GM21515 (cell line): Measurements from ENCODE around the gene EFNA2.

Experiments
- ATAC-seq: cut with Tn5 transposase; IDR thresholded peaks from one replicate; pipeline ENCODE4 v1.9.1; 2021; ENCODE audit not compliant: unreplicated experiment

EFNA2 gene

DNA sequence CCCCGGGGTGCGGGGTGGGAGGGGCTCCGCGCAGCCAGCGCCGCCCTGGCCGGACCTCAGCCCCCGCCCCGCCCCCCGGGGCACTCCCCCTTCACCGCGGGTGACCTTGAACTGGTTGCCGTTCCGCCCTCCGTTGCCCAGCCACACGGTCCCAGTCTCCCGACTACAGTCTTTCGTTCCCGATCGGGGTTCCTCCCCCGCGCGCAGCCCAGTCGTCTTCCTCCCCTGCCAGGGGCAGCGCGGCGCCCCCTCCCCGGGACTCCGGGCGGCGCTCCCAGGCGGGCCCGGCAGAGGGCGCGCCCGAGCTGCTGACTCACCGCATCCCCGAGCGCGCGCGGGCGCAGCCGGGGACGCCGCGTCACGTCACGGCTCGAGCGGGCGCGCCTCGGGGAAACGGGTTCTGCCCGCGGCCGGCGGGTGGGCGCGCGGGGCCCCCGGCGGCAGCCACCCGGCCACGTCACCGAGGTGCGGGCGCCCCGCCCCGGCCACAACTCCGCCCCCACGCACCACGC is 36.8 kb upstream of the EFNA2 start:
- peak; percentile 27 for ATAC-seq

DNA sequence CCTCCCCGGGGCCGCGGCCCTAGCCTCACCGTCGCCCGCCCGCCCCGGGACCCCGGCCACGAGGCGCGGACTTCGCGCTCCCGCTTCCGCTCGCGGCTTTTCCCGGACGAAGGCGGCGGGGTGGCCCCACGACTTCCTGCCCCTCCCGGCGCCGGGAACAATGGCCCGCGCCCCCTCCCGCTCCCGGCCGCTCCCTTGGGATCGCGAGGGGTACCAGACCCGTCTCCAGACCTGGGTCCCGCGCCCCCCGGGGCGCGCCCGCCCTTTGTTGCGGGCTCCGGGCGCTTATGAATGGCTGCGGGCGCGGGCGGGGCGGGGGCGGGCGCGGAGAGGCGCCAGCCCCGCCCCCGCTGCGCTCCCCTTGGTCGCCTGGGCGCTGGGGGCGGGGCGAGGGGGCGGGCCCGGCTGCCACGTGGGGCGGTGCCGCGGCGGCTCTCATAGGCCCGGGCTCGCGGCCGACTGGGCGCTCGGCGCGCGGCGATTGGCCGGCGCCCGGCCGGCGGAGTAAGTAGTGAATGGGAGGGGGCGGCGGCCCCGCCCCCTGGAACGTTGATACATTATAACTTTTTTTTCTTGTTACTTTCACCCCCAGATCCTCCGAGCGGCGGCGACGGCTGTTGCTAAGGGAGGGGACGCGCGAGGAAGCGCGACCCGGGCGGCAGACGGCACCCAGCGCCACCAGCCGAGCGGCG is 36.2 kb upstream of the EFNA2 start:
- ATAC-seq: peak; percentile 40

DNA sequence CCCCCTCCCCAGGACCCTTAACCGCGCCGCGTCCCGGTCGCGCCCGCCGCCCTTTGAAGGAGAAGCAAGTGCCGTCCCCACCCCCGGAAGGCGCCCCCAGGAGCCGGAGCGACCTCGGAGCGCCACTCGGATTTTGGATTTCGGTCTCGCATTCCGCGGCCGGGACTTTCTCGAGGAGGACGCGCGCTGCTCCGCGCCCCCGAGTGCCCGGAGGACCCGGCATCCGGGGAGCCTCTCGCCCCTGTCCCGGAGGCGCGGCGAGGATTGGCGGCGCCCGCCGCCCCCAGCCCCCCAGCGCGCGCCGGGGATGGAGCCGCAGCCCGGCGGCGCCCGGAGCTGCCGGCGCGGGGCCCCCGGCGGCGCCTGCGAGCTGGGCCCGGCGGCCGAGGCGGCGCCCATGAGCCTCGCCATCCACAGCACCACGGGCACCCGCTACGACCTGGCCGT is 35.7 kb upstream of the EFNA2 start:
- ATAC-seq: no peak

DNA sequence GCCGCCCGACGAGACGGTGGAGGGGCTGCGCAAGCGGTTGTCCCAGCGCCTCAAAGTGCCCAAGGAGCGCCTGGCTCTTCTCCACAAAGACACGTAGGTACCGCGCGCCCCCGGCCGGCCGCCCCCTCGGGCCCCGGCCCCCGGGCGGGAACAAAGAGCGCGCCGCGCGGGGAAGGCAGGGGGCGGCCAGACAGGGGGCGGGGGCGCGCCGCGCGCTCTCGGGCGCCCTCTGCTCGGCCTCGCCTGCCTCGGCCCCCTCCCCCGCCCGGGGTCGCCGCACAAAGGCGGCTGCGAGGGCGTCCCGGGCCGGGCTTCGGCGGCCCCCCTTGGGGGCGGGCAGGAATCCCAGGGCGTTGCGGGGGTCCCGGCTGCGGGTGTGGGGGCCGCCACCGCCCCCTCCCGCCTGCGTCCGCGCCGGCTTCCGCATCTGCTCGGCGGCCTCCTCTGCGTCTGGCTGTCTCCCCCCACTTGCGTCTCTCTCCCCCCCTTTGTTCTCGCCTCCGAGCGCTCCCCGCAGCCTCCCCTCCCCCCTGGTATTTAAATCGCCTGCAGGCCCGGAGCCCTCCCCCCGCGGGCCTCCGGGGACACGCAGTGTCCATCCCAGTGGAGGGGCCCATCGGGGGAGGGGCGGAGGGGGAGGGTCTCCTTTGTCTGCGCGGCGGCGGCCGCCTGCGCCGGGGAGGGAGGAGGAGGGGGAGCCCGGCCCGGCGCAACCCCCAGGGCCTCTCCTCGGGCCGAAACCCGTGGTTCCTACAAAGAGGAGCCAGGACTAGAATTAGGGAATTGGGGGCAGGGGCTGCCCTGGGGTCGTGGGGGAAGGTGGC is 35.0 kb upstream of the EFNA2 start:
- no peak for ATAC-seq

DNA sequence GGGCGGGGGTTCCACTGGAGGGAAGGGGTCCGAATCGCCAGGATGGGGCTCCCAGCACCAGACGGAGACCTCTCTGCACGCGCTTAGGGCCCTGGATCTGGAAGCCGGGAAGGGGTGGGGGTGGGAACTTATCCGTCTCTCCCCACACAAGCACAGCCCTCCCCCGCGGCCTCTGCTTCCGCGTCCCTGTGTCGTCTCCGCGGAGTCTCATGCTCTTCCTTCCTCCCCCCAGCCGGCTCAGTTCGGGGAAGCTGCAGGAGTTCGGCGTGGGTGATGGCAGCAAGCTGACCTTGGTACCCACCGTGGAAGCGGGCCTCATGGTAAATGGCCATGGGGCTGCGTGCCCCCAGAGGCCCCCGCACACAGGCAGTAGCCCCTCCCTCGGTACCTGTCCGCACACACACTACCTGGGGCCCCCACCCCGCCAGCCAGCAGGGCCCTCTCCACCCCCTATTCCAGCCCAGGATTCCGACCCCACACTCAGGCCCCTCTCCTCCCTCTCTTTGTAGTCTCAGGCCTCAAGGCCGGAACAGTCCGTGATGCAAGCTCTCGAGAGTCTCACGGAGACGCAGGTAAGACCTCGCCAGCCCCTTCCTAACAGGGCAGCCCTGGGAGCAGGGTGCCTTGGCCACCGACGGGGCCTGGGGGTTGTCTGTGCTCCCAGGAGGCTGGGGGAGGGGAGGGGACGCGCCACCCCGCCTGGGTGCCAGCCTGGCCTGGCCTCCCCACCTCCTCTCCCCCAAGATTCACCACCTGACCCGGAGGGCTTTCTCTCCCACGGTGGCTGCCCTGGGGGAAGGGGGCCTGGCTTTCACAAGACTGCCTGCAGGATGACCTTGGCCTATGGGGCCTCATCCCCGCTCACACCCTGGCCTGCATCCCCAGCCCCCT is 34.1 kb upstream of the EFNA2 start:
- no peak for ATAC-seq

DNA sequence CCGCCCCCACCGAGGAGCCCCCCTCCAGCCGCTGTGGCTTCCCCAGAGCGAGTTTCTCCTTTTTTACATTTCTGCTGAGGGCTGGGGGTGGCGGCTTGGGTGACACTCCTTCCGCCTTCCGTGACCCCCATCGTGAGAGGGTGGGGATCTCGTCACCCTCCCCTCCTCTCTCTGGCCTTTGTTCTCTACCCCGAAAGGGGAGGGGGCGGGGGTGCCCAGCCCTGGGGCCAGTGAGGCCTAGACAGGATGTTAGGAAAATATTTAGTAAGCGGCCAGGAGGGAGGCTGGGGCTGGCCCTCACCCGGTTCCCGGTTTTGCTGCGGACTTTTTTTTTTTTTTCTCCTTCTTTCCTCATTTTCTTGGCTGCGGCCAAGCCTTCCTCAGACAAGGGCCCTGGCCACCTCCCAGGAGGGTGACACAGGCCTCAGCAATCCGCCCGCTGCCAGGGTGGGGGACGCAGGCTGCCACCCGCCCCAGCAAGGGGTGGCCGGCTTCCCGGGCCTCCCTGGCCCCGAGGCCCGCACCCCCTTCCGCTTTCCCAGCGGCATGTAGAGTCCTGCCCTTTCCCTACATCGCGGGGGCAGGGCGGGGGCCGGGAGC is 33.4 kb upstream of the EFNA2 start:
- no peak for ATAC-seq

DNA sequence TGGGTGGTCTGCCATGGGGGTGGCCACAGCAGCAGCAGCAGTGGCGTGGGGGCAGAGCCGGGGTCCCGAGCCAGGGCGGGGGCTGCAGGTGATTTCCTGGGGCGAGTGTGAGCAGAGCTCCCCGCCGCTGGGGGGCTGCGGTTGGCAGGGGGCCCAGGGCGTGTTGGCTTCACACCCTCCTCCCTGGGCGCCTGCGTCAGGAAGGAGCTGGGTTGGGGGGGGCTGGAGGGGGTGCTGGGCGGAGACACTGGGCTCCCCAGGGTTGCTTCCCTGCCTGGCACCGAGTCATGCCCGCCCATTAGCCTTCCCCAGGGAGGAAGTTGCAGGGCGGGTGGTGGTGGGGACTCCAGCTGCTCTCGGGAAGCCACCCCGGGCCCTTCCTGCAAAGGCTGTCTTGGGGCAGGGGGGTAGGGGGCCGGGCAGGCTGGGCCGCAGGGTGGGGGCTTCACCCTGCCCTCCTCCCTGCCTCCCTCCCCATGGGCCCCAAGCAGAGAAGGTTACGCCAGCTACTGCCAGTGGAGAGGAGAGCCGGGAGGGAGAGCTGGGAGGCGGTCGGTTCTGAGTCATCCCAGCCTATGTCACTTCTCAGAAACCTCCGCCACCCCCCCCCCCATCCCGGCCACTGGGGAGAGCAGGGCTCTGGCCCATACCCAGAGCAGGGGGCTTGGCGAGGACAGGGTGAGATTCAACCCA is 32.7 kb upstream of the EFNA2 start:
- ATAC-seq: no peak

DNA sequence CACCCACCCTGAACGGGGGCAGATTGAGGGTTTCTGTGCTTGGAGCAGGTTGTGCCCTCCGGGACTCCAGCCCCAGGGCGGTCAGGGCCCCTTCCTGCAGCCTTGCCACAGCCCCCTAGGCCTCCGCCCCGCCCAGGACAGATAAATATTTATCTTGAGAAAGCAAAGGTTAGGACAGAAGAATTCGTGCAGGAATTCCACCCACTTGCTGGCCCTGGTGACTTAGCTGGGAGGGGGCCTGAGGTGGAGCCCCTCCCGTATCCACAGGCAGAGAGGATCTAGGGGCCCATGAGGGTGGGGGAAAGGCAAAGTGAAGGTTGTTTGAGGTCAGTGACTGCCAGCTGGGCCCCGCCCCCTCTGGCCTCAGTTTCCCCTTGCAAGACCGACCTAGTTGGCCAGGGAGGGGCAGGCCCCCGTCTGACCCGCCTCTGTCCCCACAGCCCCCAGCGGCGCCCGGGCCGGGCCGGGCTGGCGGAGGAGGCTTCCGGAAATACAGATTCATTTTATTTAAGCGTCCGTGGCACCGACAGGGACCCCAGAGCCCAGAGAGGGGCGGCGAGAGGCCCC is 32.1 kb upstream of the EFNA2 start:
- ATAC-seq: no peak

DNA sequence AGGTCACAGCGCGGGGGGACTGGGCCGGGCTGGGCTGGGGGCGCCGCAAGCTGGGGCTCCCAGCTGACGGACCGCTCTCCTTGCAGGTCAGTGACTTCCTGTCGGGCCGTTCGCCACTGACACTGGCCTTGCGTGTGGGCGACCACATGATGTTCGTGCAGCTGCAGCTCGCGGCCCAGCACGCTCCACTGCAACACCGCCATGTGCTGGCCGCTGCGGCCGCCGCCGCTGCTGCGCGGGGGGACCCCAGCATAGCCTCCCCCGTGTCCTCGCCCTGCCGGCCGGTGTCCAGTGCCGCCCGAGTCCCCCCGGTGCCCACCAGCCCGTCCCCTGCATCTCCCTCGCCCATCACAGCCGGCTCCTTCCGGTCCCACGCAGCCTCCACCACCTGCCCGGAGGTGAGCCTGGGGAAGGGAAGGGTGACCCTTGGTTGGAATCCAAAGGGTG is 31.6 kb upstream of the EFNA2 start:
- no peak for ATAC-seq

DNA sequence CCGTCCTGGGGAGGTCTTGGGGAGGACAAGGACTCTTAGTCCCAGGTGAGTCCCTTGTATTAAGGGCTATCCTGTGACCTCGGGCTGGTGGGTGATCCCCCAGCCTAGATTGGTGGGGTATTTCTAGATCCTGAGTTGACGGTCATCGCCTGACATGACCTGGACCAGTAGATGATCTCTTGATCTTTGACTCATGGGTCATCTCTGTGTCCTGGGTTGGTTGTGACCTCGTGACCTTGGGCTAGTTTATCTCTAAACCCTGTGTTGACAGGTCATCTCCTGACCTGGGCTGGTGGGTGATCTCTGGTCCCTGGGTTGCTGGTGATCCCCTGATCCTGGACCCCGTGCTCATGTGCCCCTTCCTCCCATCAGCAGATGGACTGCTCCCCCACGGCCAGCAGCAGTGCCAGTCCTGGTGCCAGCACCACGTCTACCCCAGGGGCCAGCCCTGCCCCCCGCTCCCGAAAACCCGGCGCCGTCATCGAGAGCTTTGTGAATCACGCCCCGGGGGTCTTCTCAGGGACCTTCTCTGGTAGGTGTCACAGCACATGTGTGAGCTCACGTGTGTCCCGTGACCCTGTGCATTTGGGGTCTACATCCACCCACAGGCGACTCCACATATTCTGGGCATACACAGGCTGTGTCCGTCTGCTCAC is 31.0 kb upstream of the EFNA2 start:
- no peak for ATAC-seq

DNA sequence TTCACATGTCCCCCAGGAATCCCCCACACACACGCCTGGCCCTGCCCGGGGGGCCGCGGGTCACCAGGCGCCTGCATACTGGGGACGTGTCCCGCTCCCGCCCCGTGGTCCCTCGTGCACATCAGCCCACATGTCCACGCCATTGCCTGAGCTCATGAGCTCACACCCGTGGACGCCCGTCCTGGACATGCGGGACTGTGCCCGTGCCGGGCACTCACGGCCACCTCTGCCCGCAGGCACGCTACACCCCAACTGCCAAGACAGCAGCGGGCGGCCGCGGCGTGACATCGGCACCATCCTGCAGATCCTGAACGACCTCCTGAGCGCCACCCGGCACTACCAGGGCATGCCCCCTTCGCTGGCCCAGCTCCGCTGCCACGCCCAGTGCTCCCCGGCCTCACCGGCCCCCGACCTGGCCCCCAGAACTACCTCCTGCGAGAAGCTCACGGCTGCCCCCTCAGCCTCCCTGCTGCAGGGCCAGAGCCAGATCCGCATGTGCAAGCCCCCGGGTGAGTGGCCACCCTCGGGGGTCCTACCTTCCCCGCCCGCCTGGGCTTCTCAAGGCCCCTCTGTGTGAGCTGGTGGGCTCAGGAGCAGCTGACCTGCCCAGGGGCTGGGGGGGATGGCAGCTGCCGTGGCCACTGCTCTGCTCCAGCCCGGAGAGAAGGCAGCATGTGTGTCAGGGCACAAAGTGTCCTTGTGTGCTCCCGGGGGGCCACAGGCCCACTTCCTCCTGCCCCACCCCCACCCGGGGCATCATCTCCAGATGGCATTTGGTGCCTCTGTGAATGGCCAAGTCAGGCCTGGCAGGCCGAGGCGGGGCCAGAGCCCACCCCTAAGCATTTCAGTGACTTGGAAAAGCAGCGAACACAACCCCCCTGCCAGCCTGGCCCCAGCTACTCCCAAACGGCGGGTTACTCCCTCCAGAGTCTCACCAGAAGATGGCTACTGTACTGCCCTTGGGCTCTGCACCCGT is 30.2 kb upstream of the EFNA2 start:
- no peak for ATAC-seq

DNA sequence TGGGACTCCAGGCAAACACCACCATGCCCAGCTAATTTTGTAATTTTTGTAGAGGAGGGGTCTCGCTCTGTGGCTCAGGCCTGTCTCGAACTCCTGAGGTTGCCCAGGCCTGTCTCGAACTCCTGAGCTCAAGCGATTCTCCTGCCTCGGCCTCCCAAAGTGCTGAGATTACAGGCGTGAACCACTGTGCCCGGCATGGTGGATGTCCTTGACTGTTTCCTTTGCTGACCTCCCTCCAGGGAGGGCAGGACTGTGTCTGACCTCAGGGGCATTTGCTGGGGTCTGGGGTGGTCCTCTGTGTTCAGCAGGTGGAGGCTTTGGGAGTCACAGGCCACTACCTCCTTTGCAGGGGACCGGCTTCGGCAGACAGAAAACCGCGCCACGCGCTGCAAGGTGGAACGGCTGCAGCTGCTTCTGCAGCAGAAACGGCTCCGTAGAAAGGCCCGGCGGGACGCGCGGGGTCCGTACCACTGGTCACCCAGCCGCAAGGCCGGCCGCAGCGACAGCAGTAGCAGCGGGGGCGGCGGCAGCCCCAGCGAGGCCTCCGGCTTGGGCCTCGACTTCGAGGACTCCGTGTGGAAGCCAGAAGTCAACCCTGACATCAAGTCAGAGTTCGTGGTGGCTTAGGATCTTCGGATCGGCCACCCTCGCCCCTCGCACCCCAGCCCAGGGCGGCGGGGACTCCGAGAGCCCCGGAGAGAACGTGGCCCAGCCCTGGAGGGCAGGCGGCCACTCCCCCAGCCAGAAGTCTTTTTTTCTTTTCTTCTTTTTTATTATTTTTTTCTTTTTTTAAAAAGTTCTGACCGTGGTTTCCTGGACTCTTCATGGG is 28.8 kb upstream of the EFNA2 start:
- ATAC-seq: no peak

DNA sequence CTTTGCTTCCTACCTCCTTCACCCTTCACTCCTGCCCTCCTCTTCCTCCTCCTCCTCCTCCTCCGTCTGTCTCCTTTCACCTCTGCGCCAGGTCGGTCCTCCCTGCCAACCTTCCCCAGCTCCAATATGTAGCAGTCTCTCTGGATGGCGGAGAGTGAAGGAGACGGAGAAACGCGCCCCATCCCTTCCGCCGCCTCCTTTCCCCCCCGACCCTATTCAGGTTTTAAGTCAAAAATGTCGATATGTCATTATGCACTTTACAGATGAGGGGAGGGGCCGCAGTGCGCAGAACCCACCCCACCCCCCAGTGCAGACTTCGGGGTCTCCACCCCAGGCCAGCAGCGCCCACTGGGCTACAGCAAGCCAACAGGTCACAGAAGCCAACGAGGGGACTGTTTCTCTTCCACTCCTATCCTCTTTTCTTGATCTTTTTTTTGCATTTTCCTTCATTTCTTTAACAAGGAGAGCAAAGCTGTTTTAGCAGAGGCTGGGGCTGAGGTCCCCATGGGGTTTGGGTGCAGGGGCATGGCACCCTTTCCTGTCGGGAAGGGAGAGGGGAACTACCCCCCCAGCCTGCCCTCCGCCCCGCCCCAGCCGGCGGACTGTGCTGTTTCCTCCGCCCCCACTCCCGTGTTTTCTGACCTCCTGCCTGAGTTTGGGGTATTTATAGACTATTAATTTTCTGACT is 28.1 kb upstream of the EFNA2 start:
- ATAC-seq: no peak

DNA sequence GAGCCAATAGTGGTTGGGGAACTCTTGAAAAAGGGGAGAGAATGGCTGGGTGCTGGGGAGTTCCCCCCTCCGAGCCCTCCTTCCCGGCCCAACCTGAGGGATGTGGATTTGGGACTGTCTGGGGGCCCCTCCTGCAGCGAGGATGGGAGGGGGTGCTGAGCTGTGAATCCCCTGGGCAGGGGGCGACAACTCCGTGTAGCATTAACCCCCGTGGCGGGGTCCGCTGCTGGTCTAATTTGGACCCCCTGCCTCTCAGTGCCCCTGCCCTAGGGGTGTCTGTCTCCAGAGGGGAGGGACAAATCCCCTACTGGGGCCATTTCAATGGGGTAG is 27.5 kb upstream of the EFNA2 start:
- no peak for ATAC-seq

DNA sequence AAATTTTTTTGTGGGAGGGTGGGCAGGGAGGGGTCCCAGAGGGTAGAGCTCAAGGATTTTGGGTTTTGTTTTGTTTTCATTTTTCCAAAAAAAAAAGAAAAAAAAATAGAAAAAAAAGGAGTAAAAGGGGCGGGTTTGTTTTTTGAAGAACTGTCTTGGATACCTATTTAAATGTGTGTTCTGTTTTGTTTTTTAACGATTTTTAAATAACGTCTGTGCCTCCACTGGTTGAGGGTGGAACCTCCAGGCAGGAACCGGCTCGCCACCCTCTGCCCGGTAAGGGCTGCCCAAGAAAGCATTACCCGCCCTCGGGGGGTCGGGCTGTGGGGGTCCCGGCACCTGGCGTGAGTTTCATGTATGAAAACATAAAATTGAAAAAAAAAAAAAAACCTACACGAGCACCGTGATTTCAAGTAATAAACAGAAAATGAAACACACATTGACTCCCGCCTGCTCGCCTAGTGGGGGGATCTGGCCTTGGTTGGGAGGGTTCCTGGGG is 26.9 kb upstream of the EFNA2 start:
- ATAC-seq: no peak

DNA sequence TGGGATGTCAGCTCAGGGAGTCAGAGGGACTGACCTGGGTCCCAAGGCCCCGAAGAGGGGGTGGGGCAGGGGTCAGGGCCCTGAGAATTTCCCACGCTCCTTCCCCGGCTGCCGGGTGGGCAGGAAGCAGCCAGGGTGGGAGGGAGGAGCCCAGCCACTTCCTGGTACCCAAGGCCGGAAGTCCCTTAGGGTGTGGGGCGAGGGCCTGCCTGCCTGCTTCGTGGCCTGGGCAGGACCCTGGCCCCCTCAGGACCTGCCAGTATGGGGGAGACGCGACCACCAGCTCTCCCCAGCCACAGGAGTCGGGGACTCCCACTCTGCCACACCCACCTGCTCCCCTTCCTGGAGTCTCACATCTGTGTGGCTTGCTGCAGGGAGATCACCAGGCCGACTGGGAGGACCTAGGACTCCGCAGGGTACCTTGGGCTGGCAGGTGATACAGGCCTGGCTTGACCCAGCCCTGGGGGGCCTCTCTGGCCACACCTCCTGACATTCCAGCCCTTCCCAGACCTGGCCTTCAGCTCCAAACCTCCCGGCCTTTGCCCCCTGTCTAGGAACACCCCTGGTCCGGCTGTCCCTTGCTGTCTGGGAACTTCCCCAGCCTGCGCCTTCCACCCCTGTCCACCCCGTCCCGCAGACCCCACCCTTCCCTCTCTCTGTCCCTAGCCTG is 26.3 kb upstream of the EFNA2 start:
- ATAC-seq: no peak
